BE2C (cell line): Measurements from ENCODE around the gene TSPO2.
"Not testable (repeated sequence)": the region's sequence is repeated elsewhere in the genome, so short reads cannot be mapped to it uniquely, and the experiment has no call there.

Experiments used
- DNase-seq: peaks from one replicate; pipeline ENCODE4 v3.0.0-alpha.2; 2020
- H3K27me3 ChIP-seq: fragments of 250-450 bp; sonication (Bioruptor Pico); 2 replicates; pipeline ENCODE4 v1.5.1; 2020; ENCODE audit warnings: mild to moderate bottlenecking
- H3K36me3 ChIP-seq: fragments of 250-450 bp; sonication (Bioruptor Pico); 2 replicates; pipeline ENCODE4 v1.5.1; 2020; ENCODE audit warnings: mild to moderate bottlenecking
- H3K4me1 ChIP-seq: fragments of 250-450 bp; sonication (Bioruptor Pico); 2 replicates; pipeline ENCODE4 v1.5.1; 2020
- H3K4me3 ChIP-seq: 2 replicates; pipeline ENCODE4 v1.5.1; 2011; ENCODE audit warnings: low read depth, low read length
- H3K9me3 ChIP-seq: fragments of 250-450 bp; sonication (Bioruptor Pico); 2 replicates; pipeline ENCODE4 v1.5.1; 2020
- TF ChIP-seq, protein P1 (sequence below): IDR thresholded peaks from 2 replicates; pipeline ENCODE4 v1.5.1; 2012; ENCODE audit warnings: mild to moderate bottlenecking, low read depth, low read length

The TSPO2 gene

DNA sequence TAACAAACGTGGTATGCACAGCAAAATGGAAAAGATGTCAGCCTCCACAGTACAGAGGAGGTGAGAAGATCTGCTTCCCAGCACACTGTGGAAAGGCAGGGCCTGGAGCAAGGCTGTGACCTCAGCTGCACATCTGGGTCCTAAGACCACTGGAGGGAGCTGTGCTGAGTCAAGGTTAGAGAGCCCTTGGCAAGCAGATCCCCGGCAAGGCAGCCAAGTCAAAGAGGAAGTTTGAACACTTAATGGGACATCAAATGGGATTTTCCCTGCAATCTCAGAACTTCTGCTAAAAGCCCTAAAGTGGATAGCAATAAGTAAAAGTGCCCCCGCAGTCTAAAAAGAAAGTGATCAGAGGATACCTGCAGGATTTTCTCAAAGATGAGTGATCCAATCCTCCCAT, 42.7 kb upstream of the TSPO2 start:
- peak; percentile 53 for DNase-seq
- H3K27me3 ChIP-seq = peaks cover 10% of the 10 kb centered on the region
- no peaks in the 10 kb centered on the region for H3K4me1 ChIP-seq
- TF ChIP-seq, protein P1, sequence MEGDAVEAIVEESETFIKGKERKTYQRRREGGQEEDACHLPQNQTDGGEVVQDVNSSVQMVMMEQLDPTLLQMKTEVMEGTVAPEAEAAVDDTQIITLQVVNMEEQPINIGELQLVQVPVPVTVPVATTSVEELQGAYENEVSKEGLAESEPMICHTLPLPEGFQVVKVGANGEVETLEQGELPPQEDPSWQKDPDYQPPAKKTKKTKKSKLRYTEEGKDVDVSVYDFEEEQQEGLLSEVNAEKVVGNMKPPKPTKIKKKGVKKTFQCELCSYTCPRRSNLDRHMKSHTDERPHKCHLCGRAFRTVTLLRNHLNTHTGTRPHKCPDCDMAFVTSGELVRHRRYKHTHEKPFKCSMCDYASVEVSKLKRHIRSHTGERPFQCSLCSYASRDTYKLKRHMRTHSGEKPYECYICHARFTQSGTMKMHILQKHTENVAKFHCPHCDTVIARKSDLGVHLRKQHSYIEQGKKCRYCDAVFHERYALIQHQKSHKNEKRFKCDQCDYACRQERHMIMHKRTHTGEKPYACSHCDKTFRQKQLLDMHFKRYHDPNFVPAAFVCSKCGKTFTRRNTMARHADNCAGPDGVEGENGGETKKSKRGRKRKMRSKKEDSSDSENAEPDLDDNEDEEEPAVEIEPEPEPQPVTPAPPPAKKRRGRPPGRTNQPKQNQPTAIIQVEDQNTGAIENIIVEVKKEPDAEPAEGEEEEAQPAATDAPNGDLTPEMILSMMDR = peak; percentile 61
- H3K36me3 ChIP-seq = no peaks in the 10 kb centered on the region
- H3K4me3 ChIP-seq = no peak overlapping the region
- H3K9me3 ChIP-seq = no peaks in the 10 kb centered on the region

DNA sequence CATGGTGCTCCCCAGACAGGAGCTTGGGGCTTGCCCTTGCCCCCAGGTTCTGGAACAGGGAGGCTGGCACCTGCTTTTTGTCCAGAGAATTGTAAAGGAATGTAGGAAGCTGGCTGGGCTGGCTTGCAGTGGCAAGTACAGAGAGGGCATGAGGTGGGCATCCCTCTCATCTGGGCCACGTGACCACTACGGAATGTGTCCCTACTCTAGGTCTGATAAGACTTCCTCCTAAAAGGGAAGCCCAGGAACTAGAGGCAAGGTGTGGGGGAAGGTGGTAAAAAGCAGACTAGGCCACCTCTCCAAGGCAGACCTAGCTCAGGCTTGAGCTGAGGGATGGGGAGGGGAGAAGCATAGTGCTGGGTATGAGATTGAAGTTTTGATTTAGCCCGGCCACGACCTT, 42.0 kb upstream of the TSPO2 start:
- Histone ChIP-seq H3K9me3 (no peaks in the 10 kb centered on the region), H3K4me1 (no peaks in the 10 kb centered on the region), H3K27me3 (peaks cover 15% of the 10 kb centered on the region), H3K4me3 (no peak overlapping the region), H3K36me3 (no peaks in the 10 kb centered on the region)
- TF ChIP-seq, protein P1 = no peak
- DNase-seq = no peak

DNA sequence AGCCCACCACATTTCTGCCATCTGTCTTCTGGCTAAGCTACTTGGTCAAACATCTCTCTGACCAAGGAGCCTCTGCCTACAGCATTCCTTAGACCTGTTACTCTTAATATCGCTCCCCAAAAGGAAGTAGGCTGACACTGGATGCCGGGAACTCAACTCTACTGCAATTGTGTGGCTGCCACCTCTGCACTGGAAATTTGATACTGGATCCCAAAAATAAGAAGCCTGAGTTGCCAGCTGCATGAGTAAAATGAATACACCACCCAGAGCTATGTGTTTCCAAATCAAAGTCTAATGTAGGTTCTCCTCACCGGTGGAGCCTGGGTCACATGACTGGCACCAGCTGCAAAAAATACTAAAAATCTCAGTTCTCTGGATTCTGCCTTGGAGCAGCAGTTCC, 40.1 kb upstream of the TSPO2 start:
- Histone ChIP-seq H3K4me1 (no peaks in the 10 kb centered on the region), H3K36me3 (no peaks in the 10 kb centered on the region), H3K9me3 (no peaks in the 10 kb centered on the region), H3K27me3 (peaks cover 21% of the 10 kb centered on the region), H3K4me3 (no peak overlapping the region)
- DNase-seq = no peak
- TF ChIP-seq, protein P1 = no peak

DNA sequence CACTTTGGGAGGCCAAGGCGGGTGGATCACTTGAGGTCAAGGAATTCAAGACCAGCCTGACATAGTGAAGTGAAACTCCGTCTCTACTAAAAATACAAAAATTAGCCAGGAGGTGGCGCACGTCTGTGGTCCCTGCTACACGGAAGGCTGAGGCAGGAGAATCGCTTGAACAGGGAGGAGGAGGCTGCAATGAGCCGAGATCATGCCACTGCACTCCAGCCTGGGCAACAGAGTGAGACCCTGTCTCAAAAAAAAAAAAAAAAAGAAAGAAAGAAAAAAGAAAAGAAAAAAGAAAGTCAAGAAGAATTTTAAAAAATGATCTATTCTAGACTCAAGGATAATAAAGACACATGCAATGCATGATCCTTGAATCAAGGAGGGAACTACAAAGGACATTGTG, 36.0 kb upstream of the TSPO2 start:
- not testable (repeated sequence) for H3K9me3 ChIP-seq, H3K36me3 ChIP-seq, H3K4me3 ChIP-seq, H3K4me1 ChIP-seq
- DNase-seq = peak; percentile 60
- TF ChIP-seq, protein P1 = peak; percentile 66
- peaks cover 21% of the 10 kb centered on the region for H3K27me3 ChIP-seq

DNA sequence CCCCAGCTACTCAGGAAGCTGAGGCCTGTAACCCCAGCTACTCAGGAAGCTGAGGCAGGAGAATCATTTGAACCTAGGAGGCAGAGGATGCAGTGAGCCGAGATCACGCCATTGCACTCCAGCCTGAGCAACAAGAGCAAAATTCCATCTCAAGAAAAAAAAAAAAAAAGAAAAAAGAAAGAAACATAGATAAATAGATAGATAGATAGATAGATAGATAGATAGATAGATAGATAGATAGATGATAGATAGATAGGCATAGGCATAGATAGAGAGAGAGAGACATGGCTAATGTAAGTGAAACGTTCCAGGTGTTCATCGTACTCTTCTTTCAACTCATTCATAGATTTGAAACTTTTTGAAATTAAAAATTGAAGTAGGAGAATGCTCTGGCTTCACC, 35.3 kb upstream of the TSPO2 start:
- H3K27me3 ChIP-seq = peaks cover 20% of the 10 kb centered on the region
- not testable (repeated sequence) for H3K9me3 ChIP-seq, H3K4me3 ChIP-seq

DNA sequence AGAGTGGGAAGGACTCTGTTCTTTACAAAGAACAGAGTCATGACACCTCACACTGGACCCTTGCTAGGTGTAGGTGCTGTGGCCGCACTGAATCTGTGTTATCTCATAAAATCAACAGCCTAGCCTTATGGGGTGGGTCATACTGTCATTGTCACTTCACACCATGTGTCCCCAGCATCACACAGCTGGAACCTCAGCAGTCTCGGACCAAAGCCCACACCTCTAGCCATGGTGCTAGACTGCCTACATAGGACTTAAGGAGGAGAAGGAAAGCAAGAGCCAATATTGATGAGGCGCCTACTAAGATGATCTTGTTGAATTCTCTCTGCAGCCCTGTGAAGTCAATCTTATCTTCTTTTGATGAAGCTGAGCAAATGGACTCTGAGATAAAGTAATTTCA, 34.3 kb upstream of the TSPO2 start:
- H3K9me3 ChIP-seq = no peaks in the 10 kb centered on the region
- no peaks in the 10 kb centered on the region for H3K36me3 ChIP-seq
- H3K4me3 ChIP-seq = no peak overlapping the region
- TF ChIP-seq, protein P1 = no peak
- H3K27me3 ChIP-seq = peaks cover 13% of the 10 kb centered on the region
- H3K4me1 ChIP-seq = no peaks in the 10 kb centered on the region
- no peak for DNase-seq

More for the DNA sequence above, 35.3 kb upstream of the TSPO2 start:
- H3K36me3 ChIP-seq, DNase-seq, H3K4me1 ChIP-seq: not testable (repeated sequence)

DNA sequence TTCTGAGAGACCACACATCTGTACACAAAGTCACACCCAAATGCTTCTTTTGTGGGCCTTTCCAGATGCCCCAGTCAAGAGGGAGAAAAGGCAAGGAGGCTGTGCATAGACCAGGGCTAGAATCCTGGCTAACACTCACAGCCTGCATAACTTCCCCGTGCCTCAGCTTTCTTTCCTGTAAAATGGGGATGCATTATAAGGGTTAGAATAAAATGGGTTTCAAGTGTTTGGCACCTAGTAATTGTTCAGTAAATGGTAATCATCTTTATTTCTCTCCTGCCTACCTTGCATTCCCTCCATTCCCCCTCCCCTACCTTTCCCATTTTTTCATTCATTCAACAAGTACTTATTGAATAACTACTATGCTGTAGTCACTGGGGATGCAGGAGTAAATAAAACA, 32.6 kb upstream of the TSPO2 start:
- H3K9me3 ChIP-seq = no peaks in the 10 kb centered on the region
- H3K4me1 ChIP-seq = no peaks in the 10 kb centered on the region
- peaks cover 10% of the 10 kb centered on the region for H3K27me3 ChIP-seq
- DNase-seq = no peak
- H3K4me3 ChIP-seq = no peak overlapping the region
- TF ChIP-seq, protein P1 = no peak
- no peaks in the 10 kb centered on the region for H3K36me3 ChIP-seq
